Embryonic facial prominence (tissue), 1 donor: Measurements from ENCODE around the gene PCDHA6.
"Not testable (repeated sequence)": the region's sequence is repeated elsewhere in the genome, so short reads cannot be mapped to it uniquely, and the experiment has no call there.

ENCODE experiments used
- DNase-seq: peaks from one replicate; pipeline ENCODE4 v3.0.0-alpha.2; 2016; ENCODE audit errors: extremely low spot score

The PCDHA6 gene

DNA sequence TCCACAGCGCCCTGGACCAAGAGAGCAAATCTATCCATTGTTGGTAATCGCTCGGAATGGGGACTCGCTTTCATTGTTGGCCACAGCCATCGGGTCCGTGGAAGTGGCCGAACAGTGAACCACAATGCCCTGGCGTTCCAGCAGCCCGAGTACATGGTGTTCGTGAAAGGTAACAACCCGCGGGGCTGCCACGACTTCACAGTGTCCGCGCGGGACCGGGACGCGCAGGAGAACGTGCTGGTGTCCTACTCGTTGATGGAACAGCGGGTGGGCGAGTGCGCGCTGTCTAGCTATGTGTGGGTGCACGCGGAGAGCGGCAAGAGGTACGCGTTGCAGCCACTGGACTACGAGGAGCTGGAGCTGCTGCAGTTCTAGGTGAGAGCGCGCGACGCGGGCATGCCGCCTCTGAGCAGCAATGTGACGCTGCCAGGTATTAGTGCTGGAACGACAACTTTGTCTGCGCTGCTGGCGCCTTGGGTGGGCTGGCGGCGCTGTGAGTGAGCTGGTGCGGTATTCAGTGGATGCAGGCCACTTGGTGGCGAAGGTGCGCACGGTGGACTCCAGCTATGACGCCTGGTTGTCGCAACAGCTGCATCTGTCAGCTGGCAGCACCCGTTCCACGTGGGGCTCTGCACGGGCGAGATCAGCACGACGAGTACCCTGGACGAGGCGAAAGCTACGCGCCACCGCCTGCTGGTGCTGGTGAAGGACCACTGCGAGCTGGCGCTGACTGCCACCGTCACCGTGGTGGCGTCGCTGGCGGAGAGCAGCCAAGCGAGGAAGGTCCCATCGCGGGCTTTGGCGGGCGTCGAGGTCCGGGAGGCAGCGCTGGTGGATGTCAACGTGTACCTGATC lies 34.9 kb downstream of the PCDHA6 start:
- no peak for DNase-seq

DNA sequence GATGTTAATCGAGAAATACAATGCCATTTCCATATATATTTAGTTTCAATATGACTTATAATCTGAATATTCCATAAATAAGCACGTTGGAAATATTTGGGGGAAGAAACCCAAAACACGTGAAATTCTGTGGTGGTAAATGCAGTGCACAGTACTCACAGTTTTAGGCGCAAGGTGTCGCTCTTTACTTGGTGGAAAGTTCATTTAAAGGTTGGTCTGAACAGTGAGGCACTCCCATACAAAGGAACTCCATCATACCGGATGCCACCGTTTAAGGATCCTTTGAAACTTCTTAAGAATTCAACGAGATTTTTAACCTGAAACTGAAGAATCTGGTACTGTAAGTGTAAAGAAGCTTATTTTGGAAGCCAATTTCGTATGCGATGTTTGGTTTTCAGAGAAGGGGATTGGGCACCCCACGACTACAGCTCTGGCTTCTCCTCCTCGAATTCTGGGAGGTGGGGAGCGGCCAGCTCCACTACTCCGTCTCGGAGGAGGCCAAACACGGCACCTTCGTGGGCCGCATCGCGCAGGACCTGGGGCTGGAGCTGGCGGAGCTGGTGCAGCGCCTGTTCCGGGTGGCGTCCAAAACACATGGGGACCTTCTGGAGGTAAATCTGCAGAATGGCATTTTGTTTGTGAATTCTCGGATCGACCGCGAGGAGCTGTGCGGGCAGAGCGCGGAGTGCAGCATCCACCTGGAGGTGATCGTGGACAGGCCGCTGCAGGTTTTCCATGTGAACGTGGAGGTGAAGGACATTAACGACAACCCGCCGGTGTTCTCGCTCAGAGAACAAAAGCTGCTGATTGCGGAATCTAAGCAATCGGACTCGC lies 41.2 kb downstream of the PCDHA6 start, which contains the start of gene PCDHA11:
Gene PCDHA11 (plus strand): TSS at position 237 of the 834 bp plus-strand sequence. CDS start 147 bp downstream, at position 384.
- DNase-seq = no peak

DNA sequence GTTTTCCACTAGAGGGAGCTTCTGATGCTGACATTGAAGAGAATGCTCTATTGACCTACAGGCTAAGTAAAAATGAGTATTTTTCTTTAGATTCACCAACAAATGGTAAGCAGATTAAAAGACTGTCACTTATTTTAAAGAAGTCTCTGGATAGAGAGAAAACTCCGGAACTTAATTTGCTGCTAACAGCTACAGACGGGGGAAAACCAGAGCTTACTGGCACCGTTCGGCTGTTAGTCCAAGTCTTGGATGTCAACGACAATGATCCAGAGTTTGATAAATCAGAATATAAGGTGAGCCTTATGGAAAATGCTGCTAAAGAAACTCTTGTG lies 41.8 kb downstream of the PCDHA6 start:
- no peak for DNase-seq

DNA sequence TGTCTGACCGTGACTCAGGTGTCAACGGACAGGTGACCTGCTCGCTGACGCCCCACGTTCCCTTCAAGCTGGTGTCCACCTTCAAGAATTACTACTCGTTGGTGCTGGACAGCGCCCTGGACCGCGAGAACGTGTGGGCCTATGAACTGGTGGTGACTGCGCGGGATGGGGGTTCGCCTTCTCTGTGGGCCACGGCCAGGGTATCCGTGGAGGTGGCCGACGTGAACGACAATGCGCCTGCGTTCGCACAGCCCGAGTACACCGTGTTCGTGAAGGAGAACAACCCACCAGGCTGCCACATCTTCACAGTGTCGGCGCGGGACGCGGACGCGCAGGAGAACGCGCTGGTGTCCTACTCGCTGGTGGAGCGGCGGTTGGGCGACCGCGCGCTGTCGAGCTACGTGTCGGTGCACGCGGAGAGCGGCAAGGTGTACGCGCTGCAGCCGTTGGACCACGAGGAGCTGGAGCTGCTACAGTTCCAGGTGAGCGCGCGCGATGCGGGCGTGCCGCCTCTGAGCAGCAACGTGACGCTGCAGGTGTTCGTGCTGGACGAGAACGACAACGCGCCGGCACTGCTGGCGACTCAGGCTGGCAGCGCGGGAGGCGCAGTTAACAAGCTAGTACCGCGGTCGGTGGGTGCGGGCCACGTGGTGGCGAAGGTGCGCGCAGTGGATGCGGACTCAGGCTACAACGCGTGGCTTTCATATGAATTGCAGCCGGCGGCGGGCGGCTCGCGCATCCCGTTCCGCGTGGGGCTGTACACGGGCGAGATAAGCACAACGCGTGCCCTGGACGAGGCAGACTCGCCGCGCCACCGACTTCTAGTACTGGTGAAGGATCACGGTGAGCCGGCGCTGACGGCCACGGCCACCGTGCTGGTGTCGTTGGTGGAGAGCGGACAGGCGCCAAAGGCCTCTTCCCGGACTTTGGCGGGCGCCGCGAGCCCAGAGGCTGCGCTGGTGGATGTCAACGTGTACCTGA lies 42.8 kb downstream of the PCDHA6 start:
- DNase-seq = no peak

DNA sequence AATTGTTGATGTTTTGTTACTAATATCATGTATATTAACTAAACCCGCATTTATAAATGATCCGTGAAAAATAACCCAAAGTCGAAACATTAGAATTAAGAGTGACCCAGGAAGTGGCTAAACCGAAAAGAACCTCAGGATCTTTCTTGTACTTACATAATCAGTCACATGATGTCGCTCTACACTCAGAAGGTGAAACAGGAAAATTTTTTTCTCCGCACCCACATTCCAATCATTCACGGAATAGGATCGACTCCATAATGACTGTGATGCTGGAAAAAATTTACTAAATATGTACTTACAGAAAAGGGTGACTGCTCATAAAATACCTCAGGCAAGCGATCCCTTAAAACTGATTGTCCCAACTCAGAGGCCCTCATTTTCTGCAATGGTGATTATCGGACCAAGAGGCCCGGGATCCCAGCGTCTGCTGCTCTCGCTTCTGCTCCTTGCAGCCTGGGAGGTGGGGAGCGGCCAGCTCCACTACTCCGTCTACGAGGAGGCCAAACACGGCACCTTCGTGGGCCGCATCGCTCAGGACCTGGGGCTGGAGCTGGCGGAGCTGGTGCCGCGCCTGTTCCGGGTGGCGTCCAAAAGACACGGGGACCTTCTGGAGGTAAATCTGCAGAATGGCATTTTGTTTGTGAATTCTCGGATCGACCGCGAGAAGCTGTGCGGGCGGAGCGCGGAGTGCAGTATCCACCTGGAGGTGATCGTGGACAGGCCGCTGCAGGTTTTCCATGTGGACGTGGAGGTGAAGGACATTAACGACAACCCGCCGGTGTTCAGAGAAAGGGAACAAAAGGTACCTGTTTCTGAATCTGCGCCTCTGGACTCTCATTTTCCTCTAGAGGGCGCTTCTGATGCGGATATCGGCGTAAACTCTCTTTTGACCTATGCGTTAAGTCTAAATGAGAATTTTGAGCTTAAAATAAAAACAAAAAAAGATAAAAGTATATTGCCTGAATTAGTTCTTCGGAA lies 47.6 kb downstream of the PCDHA6 start, which contains the start of gene PCDHA12:
Gene PCDHA12 (plus strand): TSS at position 224 of the 981 bp plus-strand sequence. CDS start 165 bp downstream, at position 389.
- no peak for DNase-seq

DNA sequence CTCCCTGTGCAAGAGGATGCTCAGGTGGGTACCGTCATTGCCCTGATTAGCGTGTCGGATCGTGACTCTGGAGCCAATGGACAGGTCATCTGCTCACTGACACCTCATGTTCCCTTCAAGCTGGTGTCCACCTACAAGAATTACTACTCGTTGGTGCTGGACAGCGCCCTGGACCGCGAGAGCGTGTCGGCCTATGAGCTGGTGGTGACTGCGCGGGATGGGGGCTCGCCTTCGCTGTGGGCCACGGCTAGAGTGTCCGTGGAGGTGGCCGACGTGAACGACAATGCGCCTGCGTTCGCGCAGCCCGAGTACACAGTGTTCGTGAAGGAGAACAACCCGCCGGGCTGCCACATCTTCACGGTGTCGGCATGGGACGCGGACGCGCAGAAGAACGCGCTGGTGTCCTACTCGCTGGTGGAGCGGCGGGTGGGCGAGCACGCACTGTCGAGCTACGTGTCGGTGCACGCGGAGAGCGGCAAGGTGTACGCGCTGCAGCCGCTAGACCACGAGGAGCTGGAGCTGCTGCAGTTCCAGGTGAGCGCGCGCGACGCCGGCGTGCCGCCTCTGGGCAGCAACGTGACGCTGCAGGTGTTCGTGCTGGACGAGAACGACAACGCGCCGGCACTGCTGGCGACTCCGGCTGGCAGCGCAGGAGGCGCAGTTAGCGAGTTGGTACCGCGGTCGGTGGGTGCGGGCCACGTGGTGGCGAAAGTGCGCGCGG lies 48.9 kb downstream of the PCDHA6 start:
- DNase-seq = not testable (repeated sequence)

DNA sequence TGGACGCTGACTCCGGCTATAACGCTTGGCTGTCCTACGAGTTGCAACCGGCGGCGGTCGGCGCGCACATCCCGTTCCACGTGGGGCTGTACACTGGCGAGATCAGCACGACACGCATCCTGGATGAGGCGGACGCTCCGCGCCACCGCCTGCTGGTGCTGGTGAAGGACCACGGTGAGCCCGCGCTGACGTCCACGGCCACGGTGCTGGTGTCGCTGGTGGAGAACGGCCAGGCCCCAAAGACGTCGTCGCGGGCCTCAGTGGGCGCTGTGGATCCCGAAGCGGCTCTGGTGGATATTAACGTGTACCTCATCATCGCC lies 49.5 kb downstream of the PCDHA6 start:
- no peak for DNase-seq
